Astrocyte of the cerebellum (primary cell): Measurements from ENCODE around the gene MLXIP.

Source experiments
- DNase-seq: peaks from one replicate; pipeline ENCODE4 v3.0.0-alpha.2; 2011; ENCODE audit warnings: low read depth
- H3K4me3 ChIP-seq: 2 replicates; pipeline ENCODE4 v1.5.1; 2011; ENCODE audit warnings: mild to moderate bottlenecking, low read depth, low read length, moderate library complexity
- in situ Hi-C: cut with HindIII; loops from 2 replicates; pipeline ENCODE4 v1.10.0; 2017; ENCODE audit warnings: low sequenced_read_pairs
- TF ChIP-seq, protein P1 (sequence below): IDR thresholded peaks from 2 replicates; pipeline ENCODE4 v1.5.1; 2012; ENCODE audit warnings: low read length, low read depth, moderate library complexity, mild to moderate bottlenecking; ENCODE audit errors: missing control alignments

The MLXIP gene

DNA sequence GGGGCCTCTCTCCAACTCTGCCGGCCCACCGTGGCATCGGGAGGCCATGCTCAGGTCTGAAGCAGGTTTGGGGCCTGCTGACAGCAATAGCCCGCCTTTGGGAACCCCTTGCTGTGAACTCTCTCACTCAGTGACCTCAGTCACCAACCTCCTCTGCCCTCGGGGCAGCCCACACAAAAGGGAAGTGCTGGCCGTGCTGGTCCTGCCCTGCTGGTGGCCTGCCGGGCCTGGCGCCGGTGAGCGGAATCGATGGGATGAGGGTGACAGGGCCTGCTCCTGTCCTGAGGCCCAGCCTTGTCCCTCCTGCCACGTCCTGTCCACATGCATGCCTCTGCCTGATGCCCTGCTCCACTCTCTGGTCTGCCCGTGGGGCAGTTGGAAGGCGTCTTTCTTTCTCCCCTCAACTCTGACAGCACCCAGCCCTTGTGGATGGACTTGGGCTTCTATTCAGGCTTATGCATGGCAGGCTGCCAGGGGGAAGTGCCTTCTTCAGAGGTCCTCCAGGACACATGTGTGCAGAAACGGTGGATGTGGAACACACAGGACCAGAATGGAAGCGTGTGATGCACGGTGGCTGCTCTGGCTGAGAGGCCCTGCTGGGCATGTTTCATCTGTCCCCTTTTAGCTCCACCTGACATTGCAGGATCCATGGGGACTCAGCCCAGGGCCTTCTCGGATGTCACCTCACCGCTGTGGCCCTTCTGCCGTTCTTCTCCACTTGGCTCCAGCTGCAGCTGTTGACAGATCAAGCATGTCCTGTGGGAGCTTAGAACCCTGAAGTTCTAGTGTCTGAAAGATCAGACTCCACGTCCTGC lies 63.6 kb downstream of the MLXIP start:
- in situ Hi-C loops = no loop called here
- no peak overlapping the region for H3K4me3 ChIP-seq
- no peak for DNase-seq
- TF ChIP-seq, protein P1, sequence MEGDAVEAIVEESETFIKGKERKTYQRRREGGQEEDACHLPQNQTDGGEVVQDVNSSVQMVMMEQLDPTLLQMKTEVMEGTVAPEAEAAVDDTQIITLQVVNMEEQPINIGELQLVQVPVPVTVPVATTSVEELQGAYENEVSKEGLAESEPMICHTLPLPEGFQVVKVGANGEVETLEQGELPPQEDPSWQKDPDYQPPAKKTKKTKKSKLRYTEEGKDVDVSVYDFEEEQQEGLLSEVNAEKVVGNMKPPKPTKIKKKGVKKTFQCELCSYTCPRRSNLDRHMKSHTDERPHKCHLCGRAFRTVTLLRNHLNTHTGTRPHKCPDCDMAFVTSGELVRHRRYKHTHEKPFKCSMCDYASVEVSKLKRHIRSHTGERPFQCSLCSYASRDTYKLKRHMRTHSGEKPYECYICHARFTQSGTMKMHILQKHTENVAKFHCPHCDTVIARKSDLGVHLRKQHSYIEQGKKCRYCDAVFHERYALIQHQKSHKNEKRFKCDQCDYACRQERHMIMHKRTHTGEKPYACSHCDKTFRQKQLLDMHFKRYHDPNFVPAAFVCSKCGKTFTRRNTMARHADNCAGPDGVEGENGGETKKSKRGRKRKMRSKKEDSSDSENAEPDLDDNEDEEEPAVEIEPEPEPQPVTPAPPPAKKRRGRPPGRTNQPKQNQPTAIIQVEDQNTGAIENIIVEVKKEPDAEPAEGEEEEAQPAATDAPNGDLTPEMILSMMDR = no peak

DNA sequence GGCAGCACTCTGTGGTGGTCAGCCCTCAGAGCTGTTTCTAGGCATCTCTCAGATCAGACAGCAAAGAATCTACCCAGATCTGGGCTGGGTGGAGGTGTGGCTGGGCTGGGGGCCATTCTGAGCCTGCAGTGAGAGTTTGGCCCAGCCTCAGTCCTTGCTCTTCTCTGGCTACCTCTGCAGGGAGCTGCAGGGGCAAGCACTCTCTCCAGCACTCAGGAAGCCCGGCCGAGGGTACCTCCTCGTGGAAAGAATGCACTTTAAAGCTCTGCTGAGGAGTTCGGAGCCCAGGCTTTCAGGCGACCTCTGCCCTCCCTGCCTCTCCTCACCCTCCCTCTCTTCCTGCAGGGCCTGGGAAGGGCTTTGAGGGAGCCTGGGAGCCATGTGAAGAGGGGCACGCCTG lies 64.3 kb downstream of the MLXIP start:
- DNase-seq = no peak
- TF ChIP-seq, protein P1 = no peak
- in situ Hi-C loops = no loop called here
- no peak overlapping the region for H3K4me3 ChIP-seq

DNA sequence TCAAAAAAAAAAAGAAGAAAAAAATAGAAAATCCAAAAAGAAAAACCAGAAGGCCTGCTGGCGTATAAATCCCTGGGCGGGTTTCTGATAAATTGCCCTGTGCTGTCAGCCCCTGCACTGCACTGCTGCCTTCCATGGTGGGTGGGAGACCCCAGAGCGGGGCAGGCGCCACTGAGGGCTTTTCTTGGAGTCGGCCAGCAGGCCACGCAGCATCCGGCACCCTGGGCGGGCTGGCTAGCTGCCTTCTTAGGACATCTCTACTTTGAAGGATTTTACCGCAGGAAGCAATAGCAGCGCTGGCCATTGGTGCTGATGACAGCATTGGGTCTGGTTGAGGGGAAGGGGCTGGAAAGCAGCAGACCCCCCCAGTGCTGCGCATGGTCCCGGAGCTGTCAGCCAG lies 66.3 kb downstream of the MLXIP start:
- H3K4me3 ChIP-seq = no peak overlapping the region
- DNase-seq = no peak
- TF ChIP-seq, protein P1 = no peak
- in situ Hi-C loops = no loop called here

DNA sequence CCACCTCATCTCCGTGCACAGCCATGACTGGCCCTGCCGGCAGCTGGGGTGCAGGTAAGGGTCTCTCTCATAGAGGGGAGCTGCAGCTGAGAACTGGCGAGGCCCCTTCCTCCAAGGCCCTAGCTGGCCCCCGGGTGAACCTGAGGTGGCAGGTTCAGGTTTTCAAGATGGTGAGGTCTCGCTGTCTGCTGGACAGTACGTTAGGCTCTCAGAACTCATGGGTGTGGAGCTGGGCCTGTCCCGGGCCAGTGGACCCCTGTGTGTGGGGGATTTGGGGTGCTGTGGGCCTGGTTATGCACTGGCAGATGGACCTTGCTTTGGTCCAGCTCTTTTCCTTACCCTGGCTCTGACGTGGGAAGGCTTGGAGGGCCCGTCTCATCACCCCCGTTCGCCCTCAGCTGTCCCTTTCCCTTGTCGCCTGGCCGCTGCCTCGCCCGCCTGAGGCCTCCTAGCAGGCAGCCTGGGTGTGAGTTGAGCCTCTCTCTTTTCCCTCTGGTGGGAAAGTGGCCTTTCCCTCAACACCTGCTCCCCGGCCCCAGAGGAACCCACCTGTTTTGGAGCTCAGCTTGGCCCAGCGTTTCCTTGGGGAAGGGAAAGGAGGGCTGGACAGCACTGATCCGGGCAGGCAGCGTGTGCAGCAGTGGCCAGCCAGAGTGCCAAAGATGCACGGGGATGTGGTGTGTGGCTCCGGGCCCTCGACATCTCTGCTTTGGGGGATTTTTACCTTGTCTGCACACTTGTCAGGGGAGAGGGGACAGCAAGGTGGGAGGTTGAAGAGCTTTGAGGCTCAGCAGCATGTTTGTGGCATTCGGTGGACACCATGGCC lies 67.2 kb downstream of the MLXIP start:
- no peak overlapping the region for H3K4me3 ChIP-seq
- in situ Hi-C loops = no loop called here
- TF ChIP-seq, protein P1 = no peak
- no peak for DNase-seq

DNA sequence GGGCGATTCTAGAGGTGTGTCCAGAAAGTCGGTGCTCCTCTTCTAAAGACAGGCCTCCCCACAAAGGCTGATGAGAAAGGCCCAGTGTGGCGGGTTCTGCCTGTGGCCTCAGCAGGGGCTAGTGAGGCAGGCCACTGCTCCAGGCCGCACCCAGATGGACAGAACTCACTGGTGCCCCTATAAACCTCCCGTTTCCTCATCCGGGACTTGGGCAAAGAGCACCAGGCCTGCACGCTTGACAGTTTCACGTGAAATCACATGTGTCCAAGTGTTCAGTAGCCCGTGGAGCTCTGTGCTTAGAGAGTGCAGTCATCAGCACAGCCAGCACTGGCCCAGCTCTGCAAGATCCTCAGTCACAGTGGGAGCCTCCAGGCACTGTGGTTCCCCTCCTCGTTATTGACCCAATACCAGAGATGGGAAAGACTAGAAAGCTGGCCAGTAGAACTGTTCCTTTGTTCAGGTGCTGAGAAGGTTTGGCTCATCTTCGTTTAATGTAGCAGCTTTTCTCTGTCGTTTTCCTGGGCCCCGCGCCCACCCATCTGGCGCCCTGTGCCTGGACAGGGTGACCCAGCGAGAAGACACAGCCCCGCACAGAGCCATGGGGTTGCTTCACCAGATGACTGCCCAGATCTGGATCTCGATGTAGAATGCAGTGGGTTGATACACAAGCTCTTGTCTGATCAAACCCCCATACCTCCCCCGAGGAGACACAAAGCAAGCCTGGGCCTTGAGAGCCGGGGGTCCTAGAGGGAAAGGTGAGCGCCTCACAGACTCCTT lies 69.1 kb downstream of the MLXIP start:
- no peak overlapping the region for H3K4me3 ChIP-seq
- TF ChIP-seq, protein P1 = no peak
- in situ Hi-C loops = no loop called here
- no peak for DNase-seq

DNA sequence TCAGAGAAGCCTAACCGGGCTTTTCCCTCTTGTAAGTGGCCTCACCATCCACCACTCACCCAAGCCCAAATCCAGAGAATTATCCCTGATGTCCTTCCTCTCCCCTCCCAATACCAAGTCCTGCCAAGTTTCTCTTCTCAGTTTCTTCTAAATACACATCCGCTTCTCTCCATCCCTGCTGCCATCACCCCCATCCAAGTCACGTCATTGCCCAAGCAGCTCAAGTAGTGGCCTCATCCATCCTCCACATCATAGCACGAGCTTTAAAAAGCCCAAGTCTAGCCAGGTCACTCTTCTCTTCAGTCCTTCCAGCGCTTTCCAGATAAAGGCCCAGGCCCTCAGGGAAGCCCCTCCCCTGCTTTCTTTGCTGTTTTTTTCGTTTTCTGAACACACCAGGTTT lies 70.1 kb downstream of the MLXIP start:
- H3K4me3 ChIP-seq = no peak overlapping the region
- DNase-seq = no peak
- TF ChIP-seq, protein P1 = no peak
- in situ Hi-C loops = no loop called here
